T-cell (primary cell): ENCODE results near the gene MYO1D. TPM values are rescaled to one million over a fixed set of nuclear protein-coding genes. Genes with fewer than 3 reads are reported as not detected.

ENCODE experiments used
- ATAC-seq, 4 experiments: fragments of 200-7000 bp in 3 of 4; fragments of 150-1000 bp in 1 of 4; cut with Tn5 transposase; replicated peaks in 1 of 4; 1 replicate in 3 of 4; 2 replicates in 1 of 4; pipeline ENCODE4 v1.10.0; 2021; ENCODE audit warnings: moderate library complexity in 3 of 4, mild to moderate bottlenecking in 2 of 4, moderate number of reproducible peaks in 1 of 4
- CTCF ChIA-PET, 2 donors: fragments of 300-600 bp; sonication (Branson Sonifier 250); formaldehyde crosslinking; loops; one replicate each; lab custom pipeline; 2022; ENCODE audit warnings: antibody characterized with exemption in 2 of 2; lab: Charles Lee
- POLR2A ChIA-PET, 2 donors: fragments of 300-600 bp; sonication (Branson Sonifier 250); formaldehyde crosslinking; loops; one replicate each; lab custom pipeline; 2022; ENCODE audit warnings: antibody characterized with exemption in 2 of 2; lab: Charles Lee
- DNase-seq, 35 experiments: peaks; one replicate each; pipeline versions ENCODE4 v3.0.0 to v3.0.0-alpha.2; 2013 to 2023
- H3K27ac ChIP-seq: one replicate; pipeline ENCODE4 v1.5.1; 2013; ENCODE audit warnings: low read length
- H3K27me3 ChIP-seq, 2 experiments: replicated peaks in 1 of 2; 1 replicate in 1 of 2; 2 replicates in 1 of 2; pipeline versions ENCODE4 v1.6.1 to v1.7.0; 2013; ENCODE audit warnings: low read length in 1 of 2, mixed read lengths in 1 of 2; ENCODE audit not compliant: control insufficient read depth in 2 of 2, insufficient read depth in 2 of 2; ENCODE audit errors: extremely low read depth in 1 of 2
- H3K36me3 ChIP-seq, 2 donors: 1 replicate in 1 of 2; 2 replicates in 1 of 2; pipeline versions ENCODE4 v1.6.1 to v1.7.0; 2013; ENCODE audit warnings: low read length in 1 of 2; ENCODE audit not compliant: control insufficient read depth in 2 of 2, insufficient read depth in 1 of 2; ENCODE audit errors: extremely low read depth in 1 of 2
- H3K4me1 ChIP-seq, 2 experiments: 1 replicate in 1 of 2; 2 replicates in 1 of 2; pipeline versions ENCODE4 v1.6.1 to v1.7.0; 2013; ENCODE audit warnings: low read length in 2 of 2, mixed read lengths in 1 of 2; ENCODE audit not compliant: insufficient read depth in 2 of 2, control insufficient read depth in 1 of 2; ENCODE audit errors: extremely low read depth in 1 of 2
- H3K4me3 ChIP-seq, 2 donors: 1 replicate in 1 of 2; 2 replicates in 1 of 2; pipeline versions ENCODE4 v1.5.1 to v1.7.0; 2013; ENCODE audit warnings: mild to moderate bottlenecking in 2 of 2, low read length in 1 of 2, moderate library complexity in 1 of 2; ENCODE audit not compliant: control insufficient read depth in 1 of 2; ENCODE audit errors: extremely low read depth in 1 of 2
- H3K9me3 ChIP-seq: 2 replicates; pipeline ENCODE4 v1.7.0; 2013
- H3K27ac Mint-ChIP-seq, 2 donors: one replicate each; pipeline ENCODE4 v1.8.0; 2020 to 2021; ENCODE audit warnings: mild to moderate bottlenecking in 2 of 2, mixed read lengths in 2 of 2
- H3K27me3 Mint-ChIP-seq, 2 donors: one replicate each; pipeline ENCODE4 v1.8.0; 2021 to 2022; ENCODE audit warnings: mixed read lengths in 2 of 2
- H3K36me3 Mint-ChIP-seq: one replicate; pipeline ENCODE4 v1.8.0; 2021; ENCODE audit warnings: mixed read lengths
- H3K4me1 Mint-ChIP-seq, 3 donors: one replicate each; pipeline ENCODE4 v1.8.0; 2020 to 2022; ENCODE audit warnings: mixed read lengths in 3 of 3, mild to moderate bottlenecking in 1 of 3
- H3K4me3 Mint-ChIP-seq, 3 donors: one replicate each; pipeline ENCODE4 v1.8.0; 2020 to 2022; ENCODE audit warnings: mild to moderate bottlenecking in 3 of 3, mixed read lengths in 3 of 3, moderate library complexity in 3 of 3
- H3K9me3 Mint-ChIP-seq, 3 donors: one replicate each; pipeline ENCODE4 v1.8.0; 2020 to 2022; ENCODE audit warnings: mixed read lengths in 3 of 3
- WGBS: methylation state at CpG from one replicate; pipeline ENCODE4 v1.1.5; 2013; ENCODE audit warnings: missing lambda C conversion rate; ENCODE audit not compliant: insufficient coverage; 5-methylcytosine and 5-hydroxymethylcytosine counted together
- total RNA-seq, 35 experiments: library from RNA in 6 of 35; stranded (reverse) in 6 of 35; fragments of 120-200 nt in 1 of 35; gene quantifications; one replicate each; pipeline versions ENCODE4 v1.2.1 to v1.2.4 and lab custom pipeline; 2013 to 2026

MYO1D gene
- total RNA-seq, 5 donors from 2014 or later (not counting 1 experiment from before 2014, with no cell fraction given), result 8.3 to 11.1 (median 9.5) TPM

- Histone ChIP-seq H3K27me3 (no peaks in the 10 kb centered on the region), H3K4me1 (peaks cover 6 to 42% of the 10 kb centered on the region in 2 experiments), H3K27ac (peak overlapping the region; percentile 20), H3K4me3 (peak overlapping the region in 1 of 2 donors; percentile 34), H3K36me3 (peaks cover 5 to 33% of the 10 kb centered on the region in 2 donors), H3K9me3 (no peaks in the 10 kb centered on the region)
- H3K27ac Mint-ChIP-seq, result peak overlapping the region; percentile 74 to 77
- no peak for ATAC-seq
- no peak for DNase-seq
- ChIA-PET POLR2A (interaction anchor here in 1 of 2 donors (0.5 to 0.7 kb wide), 3 partner anchors 19 to 131 kb away, joined by 3 to 6 read pairs (median 3); no protein-coding TSS in a partner anchor), CTCF (interaction anchor here (0.5 to 3.3 kb wide), 10 partner anchors 9 to 269 kb away, joined by 3 to 20 read pairs (median 4); no protein-coding TSS in a partner anchor)
- peaks cover 42 to 44% (median 44%) of the 10 kb centered on the region in 3 donors for H3K4me1 Mint-ChIP-seq
- H3K4me3 Mint-ChIP-seq, result peak overlapping the region; percentile 65 to 81 (median 77)
- H3K27me3 Mint-ChIP-seq, result no peaks in the 10 kb centered on the region
- no peaks in the 10 kb centered on the region for H3K9me3 Mint-ChIP-seq
- 90% methylated on average over 7 of the region's 12 CpGs for WGBS
- peaks cover 40% of the 10 kb centered on the region for H3K36me3 Mint-ChIP-seq
Measured at GRCh38 chr17:32485261-32486110, 391.4 kb downstream of the MYO1D start.

GRCh38 chr17:32484628-32485027 lies 392.3 kb downstream of the MYO1D start:
- Histone ChIP-seq H3K4me1 (peaks cover 2 to 34% of the 10 kb centered on the region in 2 experiments), H3K27ac (no peak overlapping the region), H3K9me3 (no peaks in the 10 kb centered on the region), H3K4me3 (no peak overlapping the region), H3K27me3 (no peaks in the 10 kb centered on the region), H3K36me3 (peaks cover 5 to 38% of the 10 kb centered on the region in 2 donors)
- POLR2A ChIA-PET, result interaction anchor here in 1 of 2 donors (0.5 to 0.7 kb wide), 2 partner anchors 44 to 130 kb away, joined by 3 to 6 read pairs; no protein-coding TSS in a partner anchor
- Mint-ChIP-seq H3K9me3 (no peaks in the 10 kb centered on the region), H3K36me3 (peaks cover 41% of the 10 kb centered on the region), H3K4me1 (peaks cover 33 to 35% (median 35%) of the 10 kb centered on the region in 3 donors), H3K27me3 (no peaks in the 10 kb centered on the region), H3K27ac (peak overlapping the region; percentile 17 to 73), H3K4me3 (peak overlapping the region in 1 of 3 donors; percentile 28)
- DNase-seq (no peak), ATAC-seq (no peak)
- WGBS, result 96% methylated on average over 6 of the region's 11 CpGs
- CTCF ChIA-PET, result interaction anchor here (0.6 to 3.3 kb wide), 20 partner anchors 8 to 391 kb away, joined by 3 to 20 read pairs (median 5); no protein-coding TSS in a partner anchor

GRCh38 chr17:32484041-32484461 lies 392.9 kb downstream of the MYO1D start:
- WGBS, result 90% methylated on average over 4 of the region's 4 CpGs
- peaks cover 28 to 30% (median 29%) of the 10 kb centered on the region in 3 donors for H3K4me1 Mint-ChIP-seq
- no peaks in the 10 kb centered on the region for H3K9me3 Mint-ChIP-seq
- no peaks in the 10 kb centered on the region for H3K9me3 ChIP-seq
- peaks cover 2 to 28% of the 10 kb centered on the region in 2 experiments for H3K4me1 ChIP-seq
- peak overlapping the region; percentile 64 for H3K27ac ChIP-seq
- peaks cover 5 to 41% of the 10 kb centered on the region in 2 donors for H3K36me3 ChIP-seq
- H3K4me3 Mint-ChIP-seq, result peak overlapping the region in 2 of 3 donors; percentile 28 to 41
- H3K36me3 Mint-ChIP-seq, result peaks cover 40% of the 10 kb centered on the region
- CTCF ChIA-PET, result interaction anchor here (0.7 to 3.3 kb wide), 23 partner anchors 10 to 393 kb away, joined by 3 to 20 read pairs (median 5); partner anchors contain the start of genes MYO1D (in 1 of the 2) and PSMD11 (in 1 of the 2)
- DNase-seq (no peak), ATAC-seq (no peak)
- no peaks in the 10 kb centered on the region for H3K27me3 ChIP-seq
- POLR2A ChIA-PET, result interaction anchor here in 1 of 2 donors (0.6 kb wide), 1 partner anchor 33 kb away, joined by 6 read pairs; no protein-coding TSS in a partner anchor
- H3K4me3 ChIP-seq, result no peak overlapping the region
- H3K27ac Mint-ChIP-seq, result peak overlapping the region; percentile 81
- no peaks in the 10 kb centered on the region for H3K27me3 Mint-ChIP-seq

GRCh38 chr17:32483451-32484019 lies 393.4 kb downstream of the MYO1D start:
- Histone ChIP-seq H3K4me1 (peaks cover 2 to 23% of the 10 kb centered on the region in 2 experiments), H3K27ac (peak overlapping the region; percentile 64), H3K27me3 (no peaks in the 10 kb centered on the region), H3K9me3 (no peaks in the 10 kb centered on the region), H3K4me3 (no peak overlapping the region), H3K36me3 (peaks cover 5 to 46% of the 10 kb centered on the region in 2 donors)
- peak overlapping the region; percentile 81 for H3K27ac Mint-ChIP-seq
- H3K27me3 Mint-ChIP-seq, result no peaks in the 10 kb centered on the region
- ChIA-PET CTCF (interaction anchor here (0.6 to 3.3 kb wide), 20 partner anchors 9 to 394 kb away, joined by 3 to 20 read pairs (median 5); partner anchors contain the start of genes MYO1D (in 1 of the 2) and PSMD11 (in 1 of the 2)), POLR2A (interaction anchor here (0.5 to 0.6 kb wide), 2 partner anchors 34 to 123 kb away, joined by 6 to 7 read pairs; no protein-coding TSS in a partner anchor)
- H3K36me3 Mint-ChIP-seq, result peaks cover 43% of the 10 kb centered on the region
- H3K9me3 Mint-ChIP-seq, result no peaks in the 10 kb centered on the region
- H3K4me1 Mint-ChIP-seq, result peaks cover 22 to 24% (median 24%) of the 10 kb centered on the region in 3 donors
- H3K4me3 Mint-ChIP-seq, result no peak overlapping the region
- ATAC-seq (peak; percentile 9 to 37 (median 16)), DNase-seq (peak in 24 of 35 experiments; percentile 26 to 78 (median 38))
- no CpG with 5 or more reads among the region's 7 CpGs for WGBS

GRCh38 chr17:32482568-32483320 lies 394.2 kb downstream of the MYO1D start:
- WGBS, result 87% methylated on average over 8 of the region's 11 CpGs
- peaks cover 43% of the 10 kb centered on the region for H3K36me3 Mint-ChIP-seq
- Histone ChIP-seq H3K4me3 (no peak overlapping the region), H3K9me3 (no peaks in the 10 kb centered on the region), H3K36me3 (peaks cover 5 to 50% of the 10 kb centered on the region in 2 donors), H3K27me3 (no peaks in the 10 kb centered on the region), H3K27ac (peak overlapping the region; percentile 64), H3K4me1 (peaks cover 0 to 15% of the 10 kb centered on the region in 2 experiments)
- no peak overlapping the region for H3K4me3 Mint-ChIP-seq
- CTCF ChIA-PET, result interaction anchor here (0.6 to 3.3 kb wide), 10 partner anchors 9 to 272 kb away, joined by 3 to 20 read pairs (median 4); partner anchors contain the start of gene PSMD11 (in 1 of the 2)
- DNase-seq (no peak), ATAC-seq (no peak)
- H3K27me3 Mint-ChIP-seq, result no peaks in the 10 kb centered on the region
- H3K9me3 Mint-ChIP-seq, result no peaks in the 10 kb centered on the region
- peaks cover 14 to 17% (median 16%) of the 10 kb centered on the region in 3 donors for H3K4me1 Mint-ChIP-seq
- H3K27ac Mint-ChIP-seq, result peak overlapping the region; percentile 57 to 59
- POLR2A ChIA-PET, result no interaction called here
